Measurements from ENCODE around the gene VPS45.

- TF ChIP-seq CTCF (IDR thresholded peaks at IDR 0.05; ENCODE audit: control extremely low read depth in 1 of 3, insufficient read depth in 1 of 3, low read depth in 1 of 3, low read length in 3 of 3) (no peak), EZH2 (IDR thresholded peaks at IDR 0.05; ENCODE audit: low read depth, low read length, severe bottlenecking) (no peak), JUND (IDR thresholded peaks at IDR 0.05; ENCODE audit: low read length) (no peak), TAF7 (optimal IDR thresholded peaks at IDR 0.05; ENCODE audit: borderline replicate concordance, low read depth, low read length) (no peak), RNF2 (IDR thresholded peaks at IDR 0.05; ENCODE audit: borderline replicate concordance, low read depth, low read length, missing control alignments, poor library complexity, severe bottlenecking) (no peak), CEBPB (IDR thresholded peaks at IDR 0.05; ENCODE audit: low read depth, low read length) (no peak), SIN3A (conservative IDR thresholded peaks at IDR 0.05 in 1 of 2, IDR thresholded peaks at IDR 0.05 in 1 of 2; ENCODE audit: low read depth in 1 of 2, low read length in 2 of 2) (no peak), TEAD4 (IDR thresholded peaks at IDR 0.05; ENCODE audit: low read depth, low read length) (no peak), KDM1A (IDR thresholded peaks at IDR 0.05; ENCODE audit: borderline replicate concordance, low read length) (no peak)
Measured at GRCh38 chr1:150148837-150149270, 81.3 kb downstream of the VPS45 start.

Data from H1 (cell line).